Measurements from ENCODE around the gene ANKRD44. TPM values are rescaled to one million over a fixed set of nuclear protein-coding genes. Genes with fewer than 3 reads are reported as not detected.

ANKRD44 gene
- total RNA-seq, 4 donors from 2014 or later, result 22.8 to 69.1 (median 37.5) TPM

DNA sequence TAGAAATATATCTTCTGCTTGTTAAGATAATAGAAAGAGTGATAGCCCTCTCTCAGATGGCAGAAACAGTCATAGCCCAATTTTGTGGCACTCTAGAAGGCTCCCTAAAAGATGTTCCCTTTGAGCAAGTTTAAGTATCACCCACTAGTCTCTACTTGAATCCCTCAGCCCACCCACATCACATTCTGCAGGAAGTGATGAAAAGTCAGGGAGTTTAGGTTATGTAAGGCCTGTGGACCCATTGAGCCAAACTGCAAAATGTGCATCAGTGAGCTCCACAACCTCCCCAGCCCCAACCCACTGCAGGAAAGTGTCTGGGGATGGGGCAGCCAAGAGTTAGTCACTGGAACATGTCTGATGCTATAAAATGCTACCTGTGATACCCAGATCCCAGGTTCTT, 25.6 kb downstream of the ANKRD44 start:
- TF ChIP-seq, protein P1, sequence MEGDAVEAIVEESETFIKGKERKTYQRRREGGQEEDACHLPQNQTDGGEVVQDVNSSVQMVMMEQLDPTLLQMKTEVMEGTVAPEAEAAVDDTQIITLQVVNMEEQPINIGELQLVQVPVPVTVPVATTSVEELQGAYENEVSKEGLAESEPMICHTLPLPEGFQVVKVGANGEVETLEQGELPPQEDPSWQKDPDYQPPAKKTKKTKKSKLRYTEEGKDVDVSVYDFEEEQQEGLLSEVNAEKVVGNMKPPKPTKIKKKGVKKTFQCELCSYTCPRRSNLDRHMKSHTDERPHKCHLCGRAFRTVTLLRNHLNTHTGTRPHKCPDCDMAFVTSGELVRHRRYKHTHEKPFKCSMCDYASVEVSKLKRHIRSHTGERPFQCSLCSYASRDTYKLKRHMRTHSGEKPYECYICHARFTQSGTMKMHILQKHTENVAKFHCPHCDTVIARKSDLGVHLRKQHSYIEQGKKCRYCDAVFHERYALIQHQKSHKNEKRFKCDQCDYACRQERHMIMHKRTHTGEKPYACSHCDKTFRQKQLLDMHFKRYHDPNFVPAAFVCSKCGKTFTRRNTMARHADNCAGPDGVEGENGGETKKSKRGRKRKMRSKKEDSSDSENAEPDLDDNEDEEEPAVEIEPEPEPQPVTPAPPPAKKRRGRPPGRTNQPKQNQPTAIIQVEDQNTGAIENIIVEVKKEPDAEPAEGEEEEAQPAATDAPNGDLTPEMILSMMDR (IDR thresholded peaks at IDR 0.05; ENCODE audit: low read depth), result no peak

GRCh38 chr2:197281421-197281820, 29.2 kb downstream of the ANKRD44 start:
- TF ChIP-seq, protein P1 (IDR thresholded peaks at IDR 0.05; ENCODE audit: low read depth), result no peak

GRCh38 chr2:197280015-197280702, 30.4 kb downstream of the ANKRD44 start:
- TF ChIP-seq, protein P1 (IDR thresholded peaks at IDR 0.05; ENCODE audit: low read depth), result no peak

- TF ChIP-seq, protein P1 (IDR thresholded peaks at IDR 0.05; ENCODE audit: low read depth), result no peak
Observed at GRCh38 chr2:197278799-197279763, 31.5 kb downstream of the ANKRD44 start.

GRCh38 chr2:197277794-197278193, 32.8 kb downstream of the ANKRD44 start:
- TF ChIP-seq, protein P1 (IDR thresholded peaks at IDR 0.05; ENCODE audit: low read depth), result no peak

- TF ChIP-seq, protein P1 (IDR thresholded peaks at IDR 0.05; ENCODE audit: low read depth), result no peak
Observed at GRCh38 chr2:197276156-197276555, 34.4 kb downstream of the ANKRD44 start.

- TF ChIP-seq, protein P1 (IDR thresholded peaks at IDR 0.05; ENCODE audit: low read depth), result no peak
Observed at GRCh38 chr2:197274937-197275336, 35.6 kb downstream of the ANKRD44 start.
